ENCODE results near the gene GRK5. TPM values are rescaled to one million over a fixed set of nuclear protein-coding genes. Genes with fewer than 3 reads are reported as not detected.

GRK5 gene
- total and polyA plus RNA-seq, 9 of the 15 experiments (the other 6 are each of a cell fraction or from before 2014, with no cell fraction given), result 0.46 to 0.83 (median 0.67) TPM; not detected in 2

- TF ChIP-seq MGA (IDR thresholded peaks at IDR 0.05), result no peak
- no peak for TF ChIP-seq ZNF197 (CRISPR knock-in tag; IDR thresholded peaks at IDR 0.05; ENCODE audit: low read depth)
- no peak for TF ChIP-seq ZNF311 (CRISPR knock-in tag; IDR thresholded peaks at IDR 0.05)
- TF ChIP-seq ARID2 (IDR thresholded peaks at IDR 0.05), result no peak
- no peak for TF ChIP-seq ARHGAP35 (IDR thresholded peaks at IDR 0.05; ENCODE audit: partially characterized antibody)
- no peak for TF ChIP-seq ELF1 (tag; IDR thresholded peaks at IDR 0.05)
These were observed 188.1 kb downstream of the GRK5 start (continued) for GRCh38 chr10:119395280-119396007.

All from K562 (cell line).